Activated CD8-positive, alpha-beta memory T cell treated with anti-CD3 and anti-CD28 coated beads, Interleukin-2, amount 50 U/mL, for 1 hour (primary cell): ENCODE results near the gene THAP8.
A peak's percentile ranks its signal among the peaks of the same experiment; 100 is the strongest.
"Not testable (repeated sequence)": the region's sequence is repeated elsewhere in the genome, so short reads cannot be mapped to it uniquely, and the experiment has no call there.

Source experiments
- DNase-seq: peaks from one replicate; pipeline ENCODE4 v3.0.0-alpha.2; 2020; ENCODE audit errors: extremely low read depth

Gene THAP8

DNA sequence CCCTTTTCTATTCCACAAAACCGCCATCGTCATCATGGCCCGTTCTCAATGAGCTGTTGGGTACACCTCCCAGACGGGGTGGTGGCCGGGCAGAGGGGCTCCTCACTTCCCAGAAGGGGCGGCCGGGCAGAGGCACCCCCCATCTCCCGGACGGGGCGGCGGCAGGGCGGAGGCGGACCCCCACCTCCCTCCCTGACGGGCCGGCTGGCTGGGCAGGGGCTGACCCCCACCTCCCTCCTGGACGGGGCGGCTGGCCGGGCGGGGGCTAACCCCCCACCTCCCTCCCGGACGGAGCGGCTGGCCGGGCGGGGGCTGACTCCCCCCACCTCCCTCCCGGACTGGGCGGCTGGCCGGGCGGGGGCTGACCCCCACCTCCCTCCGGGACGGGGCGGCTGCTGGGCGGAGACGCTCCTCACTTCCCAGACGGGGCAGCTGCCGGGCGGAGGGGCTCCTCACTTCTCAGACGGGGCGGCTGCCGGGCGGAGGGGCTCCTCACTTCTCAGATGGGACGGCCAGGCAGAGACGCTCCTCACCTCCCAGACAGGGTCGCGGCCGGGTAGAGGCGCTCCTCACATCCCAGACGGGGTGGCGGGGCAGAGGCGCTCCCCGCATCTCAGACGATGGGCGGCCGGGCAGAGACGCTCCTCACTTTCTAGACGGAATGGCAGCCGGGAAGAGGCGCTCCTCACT, 14.9 kb upstream of the THAP8 start:
- not testable (repeated sequence) for DNase-seq

DNA sequence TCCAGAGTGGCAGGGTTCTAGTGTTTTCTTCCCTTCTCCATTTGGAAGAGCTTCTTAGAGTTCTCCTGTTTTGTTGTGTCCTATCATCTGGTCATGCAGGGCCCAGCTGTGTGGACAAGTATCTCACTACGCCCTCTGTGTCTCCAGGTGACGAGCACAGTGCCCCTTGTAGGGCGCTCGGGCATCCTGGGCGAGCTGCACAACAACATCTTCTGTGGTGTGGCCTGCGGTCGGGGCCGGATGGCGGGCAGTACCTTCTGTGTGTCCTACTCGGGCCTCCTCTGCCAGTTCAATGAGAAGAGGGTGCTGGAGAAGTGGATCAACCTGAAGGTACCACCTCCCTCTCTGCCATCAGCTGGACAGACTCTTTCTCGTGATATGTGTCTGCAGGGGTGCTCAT, 13.6 kb upstream of the THAP8 start:
- no peak for DNase-seq

DNA sequence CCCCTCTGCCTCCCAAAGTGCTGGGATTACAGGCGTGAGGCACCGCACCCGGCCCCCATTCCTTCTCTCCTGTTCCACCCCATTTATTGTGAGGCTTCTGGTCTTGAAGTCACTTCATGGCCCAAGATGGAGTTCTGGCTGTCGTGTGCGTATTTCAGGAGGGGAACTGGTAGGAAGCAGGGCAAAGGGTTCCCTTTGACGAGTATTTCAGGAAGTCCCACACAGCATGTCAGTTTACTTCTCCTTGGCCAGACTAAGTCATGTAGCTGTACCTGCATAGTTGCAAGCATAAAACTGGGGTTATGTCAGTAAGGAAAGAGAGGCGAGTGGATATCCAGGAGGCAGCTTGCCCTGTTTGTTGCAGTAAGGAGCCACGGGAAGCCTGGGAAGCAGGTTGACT, 10.7 kb upstream of the THAP8 start:
- DNase-seq, result no peak

DNA sequence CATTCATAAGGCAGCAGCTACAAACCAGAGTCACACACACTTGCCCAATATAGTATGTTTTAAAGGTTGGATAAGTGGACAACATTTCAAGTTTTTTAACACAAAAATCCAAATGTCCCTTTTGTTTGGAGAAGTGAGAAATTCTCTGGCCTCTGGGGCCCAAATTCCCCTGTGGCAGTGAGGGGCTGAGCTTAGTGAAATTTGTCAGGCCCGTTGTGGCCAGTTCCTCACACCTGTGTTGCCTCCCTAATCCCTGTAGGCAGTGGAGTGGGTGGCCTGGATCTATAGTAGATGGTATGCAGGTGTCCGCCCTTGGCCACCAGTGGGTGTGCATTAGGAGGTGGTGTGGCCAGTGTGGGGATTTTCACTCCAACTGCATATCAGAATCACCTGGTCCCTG, 7.3 kb upstream of the THAP8 start:
- no peak for DNase-seq

DNA sequence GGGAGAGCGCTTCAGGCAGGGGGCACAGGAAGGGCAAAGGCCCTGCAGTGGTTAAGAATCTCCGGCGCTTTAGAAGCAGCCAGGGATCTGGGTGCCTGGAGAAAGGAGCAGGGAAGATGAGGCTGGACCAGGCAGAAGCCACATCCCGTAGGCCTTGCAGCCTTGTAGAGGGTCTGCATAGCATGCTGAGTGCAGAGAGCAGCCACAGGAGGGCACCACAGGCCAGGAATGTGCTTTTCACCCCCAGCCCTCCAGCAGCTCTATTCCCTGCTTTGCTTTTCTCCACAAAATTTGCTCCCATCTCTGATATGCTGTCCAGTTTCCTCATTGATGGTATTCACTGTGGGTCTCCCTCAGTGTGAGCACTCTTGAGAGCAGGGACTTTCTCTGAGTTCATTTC, 6.3 kb upstream of the THAP8 start:
- no peak for DNase-seq

DNA sequence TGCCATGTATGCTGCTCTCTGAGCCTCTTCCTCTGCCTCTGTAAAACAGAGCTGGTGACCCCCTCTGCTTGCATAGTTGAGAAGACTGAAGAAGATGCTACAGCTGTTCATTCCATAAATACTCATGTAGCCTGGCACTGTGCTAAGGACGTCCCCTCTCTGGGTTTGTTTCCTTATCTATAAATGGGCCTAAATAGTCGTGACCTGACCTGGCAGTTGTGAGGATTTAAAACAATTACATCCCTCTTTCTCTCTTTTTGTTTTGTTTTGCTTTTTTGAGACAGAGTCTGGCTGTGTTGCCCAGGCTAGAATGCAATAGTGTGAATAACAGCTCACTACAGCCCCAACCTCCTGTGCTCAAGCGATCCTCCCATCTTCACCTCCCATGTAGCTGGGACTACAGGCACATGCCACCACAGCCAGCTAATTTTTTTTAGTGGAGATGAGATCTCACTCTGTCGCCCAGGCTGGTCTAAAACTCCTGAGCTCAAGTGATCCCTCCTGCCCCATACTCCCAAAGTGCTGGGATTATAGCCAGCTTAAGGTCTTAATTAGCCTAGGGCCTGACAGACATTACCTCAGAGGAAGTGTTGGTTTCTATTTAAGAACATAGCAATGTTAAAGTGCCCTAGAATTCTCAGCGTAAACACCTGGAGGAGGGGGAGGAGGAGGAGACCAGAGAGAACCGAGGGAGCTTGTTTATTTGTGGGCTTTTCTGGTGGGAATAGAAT, 5.3 kb upstream of the THAP8 start:
- DNase-seq, result no peak

DNA sequence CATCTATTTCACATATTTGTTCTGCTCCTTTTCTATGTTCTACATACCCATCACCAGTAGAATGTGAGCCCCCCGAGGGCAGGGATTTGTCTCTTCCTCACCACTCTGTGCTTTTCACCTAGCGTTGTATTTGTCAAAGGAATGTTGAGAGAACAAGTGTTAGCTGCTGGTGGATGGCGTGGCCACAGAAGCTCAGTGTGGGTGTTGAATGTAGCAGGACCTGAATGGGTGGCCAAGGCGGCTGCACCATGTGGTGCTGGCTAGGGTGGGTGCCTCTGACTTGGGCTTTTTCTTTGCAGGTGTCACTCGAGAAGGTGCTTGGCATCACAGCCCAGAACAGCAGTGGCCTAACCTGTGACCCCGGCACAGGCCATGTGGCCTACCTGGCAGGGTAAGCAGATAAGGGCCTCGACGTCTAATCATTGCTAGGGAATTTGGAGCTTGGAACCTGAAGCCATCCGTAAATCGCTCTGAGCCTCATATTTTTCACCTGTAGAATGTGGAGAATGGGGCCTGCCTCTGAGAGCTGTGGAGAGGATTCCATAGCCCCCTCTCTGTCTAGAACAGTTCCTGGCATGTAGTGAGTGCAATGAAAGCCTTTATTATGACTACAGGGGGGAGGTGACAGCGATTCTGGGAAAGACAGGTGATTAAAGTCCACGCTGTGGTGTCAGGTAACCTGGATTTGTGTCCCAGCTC, 4.5 kb upstream of the THAP8 start:
- DNase-seq, result no peak

DNA sequence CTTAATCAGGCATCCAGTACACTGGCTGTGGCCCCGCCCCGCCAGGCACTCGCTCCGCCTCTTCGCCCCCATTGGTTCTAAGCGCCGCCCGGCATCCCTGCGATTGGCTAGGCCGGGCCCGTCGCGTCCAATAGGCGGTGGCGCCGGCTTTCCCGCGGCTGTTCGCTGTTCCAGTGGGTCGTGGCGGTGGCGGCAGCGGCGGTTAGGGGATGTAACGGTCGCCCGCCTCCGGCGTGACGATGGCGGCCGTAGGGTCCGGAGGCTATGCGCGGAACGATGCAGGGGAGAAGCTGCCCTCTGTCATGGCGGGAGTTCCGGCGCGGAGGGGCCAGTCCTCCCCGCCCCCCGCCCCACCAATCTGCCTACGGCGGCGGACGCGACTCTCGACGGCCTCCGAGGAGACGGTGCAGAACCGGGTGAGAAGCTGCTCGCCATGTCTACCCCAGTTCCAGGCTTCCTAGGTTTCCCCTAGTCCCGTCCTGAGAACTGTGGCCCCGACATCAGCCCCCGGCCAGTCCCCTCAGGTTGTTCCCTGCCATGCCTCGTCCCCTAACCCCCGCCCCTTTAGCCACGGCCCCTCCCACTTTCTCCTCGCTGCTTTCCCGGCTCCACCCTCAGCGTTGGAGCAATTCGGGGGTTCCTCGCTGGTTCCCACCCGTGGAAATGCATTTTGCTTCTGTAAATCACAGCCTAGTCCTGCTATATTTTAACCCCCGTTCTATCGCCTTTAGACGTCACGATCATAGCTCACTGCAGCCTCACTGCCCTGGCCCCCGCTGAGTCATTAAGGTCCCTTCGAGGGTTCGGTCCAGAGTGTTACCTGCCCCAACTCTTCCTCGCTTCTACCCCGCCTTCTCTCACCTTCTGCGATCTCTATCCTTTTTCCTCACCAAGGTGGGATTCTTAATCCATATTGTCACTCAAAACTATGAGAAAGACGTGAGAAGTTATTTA, 925 bp upstream of the THAP8 start, which contains the start of gene WDR62:
Gene WDR62 (plus strand): TSS at position 165 of the 954 bp plus-strand sequence. CDS start 75 bp downstream, at position 240.
- DNase-seq, result peak; percentile 80

DNA sequence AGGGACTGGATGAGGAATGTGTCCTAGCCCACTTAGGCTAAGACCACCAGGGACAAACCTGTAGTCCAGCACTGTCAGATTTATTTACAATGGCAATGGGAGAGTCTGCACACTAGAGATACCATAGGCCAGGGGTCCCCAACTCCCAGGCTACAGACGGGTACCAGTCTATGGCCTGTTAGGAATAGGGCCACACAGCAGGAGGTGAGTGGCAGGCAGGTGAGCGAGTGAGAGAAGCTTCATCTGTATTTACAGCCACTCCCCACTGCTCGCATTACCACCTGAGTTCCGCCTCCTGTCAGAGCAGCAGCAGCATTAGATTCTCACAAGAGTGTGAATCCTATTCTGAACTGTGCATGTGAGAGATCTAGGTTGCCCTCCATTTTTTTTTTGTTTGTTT, 2.4 kb downstream of the THAP8 start:
- no peak for DNase-seq

DNA sequence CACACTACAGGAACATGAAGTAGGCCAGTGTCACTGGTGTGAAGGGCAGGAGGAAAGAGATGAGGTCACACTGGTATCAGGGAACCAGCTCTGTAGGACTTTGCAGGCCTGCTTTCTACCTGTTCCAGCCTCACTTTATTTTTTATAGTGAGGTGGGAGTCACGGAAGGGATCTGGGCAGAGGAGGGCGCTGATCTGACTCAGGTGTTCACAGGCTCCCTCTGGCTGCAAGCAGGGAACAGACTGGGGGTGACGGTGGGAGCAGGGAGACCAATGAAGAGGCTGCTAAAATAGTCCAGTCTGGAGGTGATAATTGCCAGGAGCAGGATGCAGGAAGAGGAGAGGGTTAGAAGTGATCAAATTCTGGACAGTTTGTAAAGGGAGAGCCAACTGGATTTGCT, 2.8 kb downstream of the THAP8 start:
- DNase-seq, result no peak

DNA sequence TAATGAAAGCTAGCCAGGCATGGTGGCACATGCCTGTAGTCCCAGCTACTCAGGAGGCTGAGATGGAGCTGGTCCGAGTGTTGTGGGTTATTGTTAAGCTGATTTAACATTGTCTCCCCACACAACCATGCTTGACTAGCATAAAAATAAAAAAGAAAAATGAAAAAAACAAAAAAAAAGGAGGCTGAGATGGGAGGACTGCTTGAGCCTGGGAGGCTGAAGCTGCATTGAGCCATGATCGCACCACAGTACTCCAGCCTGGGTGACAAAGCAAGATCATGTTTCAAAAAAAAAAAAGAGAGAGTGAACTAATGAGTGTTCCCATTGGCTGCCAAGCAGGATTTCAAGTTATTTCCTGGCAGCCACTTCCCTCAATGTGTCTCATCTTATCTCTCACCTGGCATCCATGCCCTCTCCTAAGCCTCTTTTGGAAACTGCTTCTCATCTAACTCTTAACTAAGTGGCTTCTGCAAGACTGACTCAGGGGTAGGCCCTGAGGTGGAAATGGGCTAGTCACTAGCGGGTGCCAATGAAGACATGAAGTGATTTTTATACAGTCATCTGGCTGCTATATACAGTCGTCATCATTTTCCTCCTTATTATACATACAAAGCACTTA, 4.9 kb downstream of the THAP8 start:
- no peak for DNase-seq

DNA sequence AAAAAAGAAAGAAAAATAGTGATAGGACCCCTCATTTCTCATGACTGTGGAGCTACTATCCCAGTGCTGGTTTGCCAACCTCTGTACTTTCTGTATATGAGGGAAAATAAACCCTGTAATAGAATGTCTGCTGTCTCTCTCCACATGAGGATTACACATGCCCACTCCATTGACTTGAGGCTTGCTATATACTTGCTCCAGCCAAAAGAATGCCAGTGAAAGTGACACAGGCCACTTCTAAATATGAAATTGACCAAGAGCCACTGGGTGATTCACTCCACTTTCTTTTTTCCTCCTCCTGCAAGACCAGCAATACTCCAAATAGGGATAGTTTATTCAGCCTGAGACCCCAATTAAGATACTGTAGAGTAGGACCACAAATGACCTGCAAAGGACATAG, 6.2 kb downstream of the THAP8 start:
- no peak for DNase-seq

DNA sequence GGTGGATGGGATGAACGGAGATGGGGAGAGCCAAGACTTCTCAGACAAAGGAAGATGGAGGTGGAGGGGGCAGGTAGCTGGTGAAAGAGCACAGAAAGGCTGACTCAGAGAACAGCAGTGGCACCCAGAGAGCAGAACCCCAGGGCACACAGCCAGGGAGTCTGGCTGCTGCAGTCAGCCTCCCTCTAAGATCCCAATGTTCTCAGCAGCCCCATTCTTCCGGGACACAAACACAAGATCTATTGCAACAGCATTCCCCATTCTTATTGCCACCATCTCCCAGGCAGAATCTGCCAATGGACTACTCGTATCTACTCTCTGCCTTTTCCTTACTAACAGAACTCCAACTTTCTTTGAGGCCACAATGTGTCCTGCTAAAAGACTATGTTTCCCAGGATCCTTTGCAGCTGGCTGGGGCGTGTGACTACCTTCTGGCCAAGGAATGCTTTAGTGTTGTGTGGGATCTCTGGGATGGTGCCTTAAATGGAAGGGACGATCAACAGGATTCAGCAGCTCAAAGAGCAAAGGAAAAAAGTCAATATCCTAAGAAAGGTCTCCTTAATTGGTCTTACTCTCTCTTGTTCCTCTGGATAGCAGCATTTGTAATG, 7.5 kb downstream of the THAP8 start:
- no peak for DNase-seq

DNA sequence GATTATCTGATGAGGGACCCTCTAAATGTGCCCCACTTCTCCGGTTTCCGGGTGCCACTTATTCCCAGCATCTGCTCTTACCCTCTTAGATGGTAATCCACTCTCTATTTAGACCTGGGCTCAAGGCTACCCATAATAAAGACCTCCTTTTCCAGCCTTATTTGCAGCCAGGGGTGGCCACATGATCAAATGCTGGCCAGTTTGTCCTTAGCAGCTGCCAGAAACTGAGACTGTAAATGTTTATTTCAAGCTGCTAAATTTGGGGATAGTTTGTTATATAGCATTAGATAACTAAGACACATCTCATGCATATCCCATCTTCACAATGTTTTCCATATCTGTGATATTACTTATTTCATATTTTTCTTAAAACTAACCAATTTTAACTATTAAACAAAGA, 10.1 kb downstream of the THAP8 start:
- no peak for DNase-seq

DNA sequence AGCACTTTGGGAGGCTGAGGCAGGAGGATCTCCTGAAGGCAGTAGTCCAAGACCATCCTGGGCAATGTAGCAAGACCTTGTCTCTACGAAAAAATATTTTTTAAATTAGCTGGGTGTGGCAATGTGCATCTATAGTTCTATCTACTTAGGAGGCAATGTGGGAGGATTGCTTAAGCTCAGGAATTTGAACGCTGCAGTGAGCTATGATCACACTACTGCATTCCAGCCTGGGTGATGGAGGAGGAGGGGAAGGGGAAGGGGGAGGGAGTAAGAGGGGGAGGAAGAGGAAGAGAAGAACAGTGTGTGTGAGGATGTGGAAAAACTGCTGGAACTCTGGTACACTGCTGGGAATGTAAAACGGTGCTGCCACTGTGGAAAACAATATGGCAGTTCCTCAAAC, 12.3 kb downstream of the THAP8 start:
- DNase-seq, result no peak

DNA sequence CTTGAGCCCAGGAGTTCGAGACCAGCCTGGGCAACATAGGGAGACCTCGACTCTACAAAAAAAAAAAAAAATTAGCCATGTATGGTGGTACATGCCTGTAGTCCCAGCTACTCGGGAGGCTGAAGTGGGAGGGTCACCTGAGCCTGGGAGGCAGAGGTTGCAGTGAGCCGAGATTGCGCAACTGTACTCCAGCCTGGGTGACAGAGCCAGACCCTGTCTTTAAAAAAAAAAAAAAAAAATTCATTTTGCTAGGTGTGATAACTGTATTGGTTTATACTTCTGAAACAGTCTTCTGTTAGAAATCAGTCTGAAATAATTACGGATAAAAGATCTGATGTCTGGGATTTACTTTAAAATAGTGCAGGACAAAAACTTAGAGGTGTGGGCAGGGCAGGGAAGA, 13.0 kb downstream of the THAP8 start:
- DNase-seq, result not testable (repeated sequence)

DNA sequence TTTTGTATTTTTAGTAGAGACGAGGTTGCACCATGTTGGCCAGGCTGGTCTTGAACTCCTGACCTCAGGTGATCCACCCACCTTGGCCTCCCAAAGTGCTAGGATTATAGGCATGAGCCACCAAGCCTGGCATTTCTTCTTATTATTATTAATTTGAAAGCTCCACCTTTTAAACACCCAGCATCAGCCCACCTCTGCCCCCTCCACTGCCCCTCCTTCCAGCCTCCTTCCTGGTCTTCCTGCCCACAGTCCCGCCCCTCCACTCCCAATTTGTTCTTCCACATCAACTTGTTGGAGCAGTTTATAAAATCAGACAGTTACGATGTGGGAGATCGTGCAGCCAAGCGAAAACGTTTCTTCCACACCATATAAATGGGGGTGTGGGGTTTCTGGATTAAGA, 13.6 kb downstream of the THAP8 start:
- DNase-seq, result no peak

DNA sequence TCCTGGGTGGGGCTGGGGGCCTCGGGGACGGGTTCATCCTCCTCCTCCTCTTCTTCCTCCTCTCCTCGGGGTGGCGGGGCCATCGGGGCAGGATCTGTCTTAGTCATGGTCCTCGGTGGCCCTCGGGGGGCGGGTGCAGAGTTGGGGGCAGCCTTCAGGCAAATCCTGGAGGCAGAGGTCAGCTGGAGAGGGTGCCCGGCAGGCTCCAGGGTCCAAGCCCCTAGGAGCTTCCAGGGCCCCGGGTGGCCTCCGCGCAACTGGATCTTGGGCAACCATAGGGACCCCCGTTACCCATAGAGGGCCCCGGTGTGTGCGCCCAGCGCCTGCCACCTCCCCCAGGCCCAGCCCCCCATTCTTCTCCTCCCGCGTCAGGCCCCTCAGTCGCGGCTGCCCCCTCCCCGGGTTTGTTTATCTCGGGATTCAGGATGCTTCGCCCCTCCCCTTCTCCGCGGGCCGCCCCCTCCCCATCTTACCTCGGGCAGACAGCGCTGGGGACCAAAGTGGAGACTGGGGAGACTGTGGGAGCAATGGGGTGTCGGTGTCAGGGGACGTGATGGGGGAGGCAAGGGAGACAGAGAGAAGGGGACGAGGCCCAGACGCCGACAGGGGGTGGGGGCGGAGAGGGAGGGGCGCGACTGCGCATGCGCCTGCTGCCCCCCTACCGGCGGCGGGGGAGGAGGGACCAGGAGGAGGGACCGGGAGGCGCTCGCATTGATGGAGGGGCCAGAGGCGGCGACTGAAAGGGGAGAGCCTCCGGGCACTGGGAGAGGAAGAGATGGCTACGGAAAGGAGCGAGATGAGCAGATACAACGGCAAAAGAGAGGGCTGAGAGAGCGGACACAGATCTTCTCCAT, 21.6 kb downstream of the THAP8 start, which contains the start of gene CLIP3:
Gene CLIP3 (minus strand): TSS at position 623 of the 854 bp plus-strand sequence. CDS start 516 bp downstream, at position 107.
- DNase-seq, result no peak

DNA sequence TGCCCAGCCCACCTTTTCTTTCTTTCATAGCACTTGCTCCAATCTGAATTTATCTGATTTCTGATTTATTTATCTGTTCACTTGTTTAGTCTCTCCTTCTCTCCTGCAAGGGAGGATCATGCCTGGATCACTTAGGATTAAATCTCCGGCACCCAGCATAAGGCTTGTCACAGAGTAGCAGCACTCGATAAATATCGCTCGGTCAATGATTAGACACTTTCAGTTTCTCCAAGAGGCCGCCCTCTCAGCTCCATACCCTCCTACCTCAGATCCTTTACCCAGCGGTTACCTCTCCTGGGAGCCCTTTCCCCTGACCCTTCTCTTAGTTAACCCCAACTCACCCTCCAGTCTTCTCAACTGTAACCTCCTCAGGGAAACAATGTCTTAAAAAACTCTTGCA, 22.8 kb downstream of the THAP8 start:
- no peak for DNase-seq
